GM18520 (cell line): ENCODE results near the gene CCNDBP1.
"Not testable (repeated sequence)": the region's sequence is repeated elsewhere in the genome, so short reads cannot be mapped to it uniquely, and the experiment has no call there.

ENCODE experiments used
- ATAC-seq: cut with Tn5 transposase; IDR thresholded peaks from one replicate; pipeline ENCODE4 v1.9.1; 2021; ENCODE audit not compliant: unreplicated experiment

CCNDBP1 gene, protein sequence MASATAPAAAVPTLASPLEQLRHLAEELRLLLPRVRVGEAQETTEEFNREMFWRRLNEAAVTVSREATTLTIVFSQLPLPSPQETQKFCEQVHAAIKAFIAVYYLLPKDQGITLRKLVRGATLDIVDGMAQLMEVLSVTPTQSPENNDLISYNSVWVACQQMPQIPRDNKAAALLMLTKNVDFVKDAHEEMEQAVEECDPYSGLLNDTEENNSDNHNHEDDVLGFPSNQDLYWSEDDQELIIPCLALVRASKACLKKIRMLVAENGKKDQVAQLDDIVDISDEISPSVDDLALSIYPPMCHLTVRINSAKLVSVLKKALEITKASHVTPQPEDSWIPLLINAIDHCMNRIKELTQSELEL

DNA sequence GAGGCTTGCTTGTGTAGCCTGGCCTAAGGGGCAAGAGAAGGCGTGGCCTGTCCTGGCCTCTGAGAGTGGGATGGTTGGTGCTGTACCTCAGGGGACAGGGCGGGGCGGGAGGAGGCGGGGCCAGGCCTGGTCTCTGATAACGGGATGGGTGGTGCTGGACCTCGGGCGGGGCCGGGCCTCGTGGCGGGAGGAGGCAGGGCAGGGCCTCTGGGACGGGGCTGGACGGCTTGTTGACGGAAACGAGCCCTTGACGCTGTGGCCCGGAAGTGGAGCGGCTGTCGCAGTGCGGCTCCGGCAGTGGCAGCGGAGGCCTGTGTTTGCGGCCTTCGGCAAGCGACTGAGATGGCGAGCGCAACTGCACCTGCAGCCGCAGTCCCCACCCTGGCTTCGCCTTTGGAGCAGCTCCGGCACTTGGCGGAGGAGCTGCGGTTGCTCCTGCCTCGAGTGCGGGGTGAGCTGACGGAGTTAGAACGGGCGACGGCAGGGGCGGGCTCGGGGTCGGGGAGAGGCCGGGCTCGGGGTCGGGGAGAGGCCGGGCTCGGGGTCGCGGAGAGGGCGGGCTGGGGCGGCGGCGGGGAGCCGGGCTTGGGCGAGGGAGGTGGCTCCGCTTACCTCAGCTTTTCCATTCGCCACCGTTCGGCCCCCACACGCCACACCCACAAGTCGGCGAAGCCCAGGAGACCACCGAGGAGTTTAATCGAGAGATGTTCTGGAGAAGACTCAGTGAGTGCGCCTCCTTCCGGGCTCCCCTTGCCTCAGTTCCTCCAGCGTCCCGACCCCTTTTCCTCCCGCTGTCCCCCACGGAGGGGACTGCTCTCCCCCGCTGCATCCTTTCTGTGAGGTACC is at the start of gene CCNDBP1:
TSS of gene CCNDBP1 (plus strand) at position 247 of the 846 bp plus-strand sequence. CDS start at position 343, 96 bp downstream.
- peak; percentile 86 for ATAC-seq

DNA sequence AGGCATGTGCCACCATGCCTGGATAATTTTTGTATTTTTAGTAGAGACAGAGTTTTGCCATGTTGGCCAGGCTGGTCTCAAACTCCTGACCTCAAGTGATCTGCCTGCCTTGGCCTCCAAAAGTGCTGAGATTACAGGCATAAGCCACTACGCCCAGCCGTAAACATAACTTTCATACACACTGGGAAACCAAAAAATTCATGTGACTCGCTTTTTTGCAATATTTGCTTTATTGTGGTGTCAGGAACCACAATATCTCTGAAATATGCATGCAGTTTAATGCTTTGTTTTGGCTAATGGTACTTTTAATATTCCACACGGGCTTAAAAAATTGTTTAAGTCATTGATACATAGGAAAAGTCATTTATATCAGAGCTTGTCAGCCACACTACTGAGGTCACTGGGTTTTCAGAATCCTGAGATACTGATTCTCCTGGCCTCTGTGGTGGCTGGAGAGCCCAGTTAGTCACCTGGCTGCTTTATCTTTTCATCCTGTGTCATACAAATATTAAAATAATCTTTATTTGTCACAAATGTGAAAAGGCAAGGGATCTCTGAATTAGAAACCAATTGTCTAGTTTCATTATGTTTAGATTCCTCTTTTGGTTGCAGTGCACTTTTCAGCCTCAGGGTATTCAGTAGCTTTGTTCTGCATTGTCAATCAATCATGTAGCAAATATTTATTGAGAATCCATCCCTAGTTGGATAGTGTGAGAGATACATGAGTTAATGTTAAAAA is 41.8 kb upstream of the CCNDBP1 start:
- ATAC-seq, result no peak

DNA sequence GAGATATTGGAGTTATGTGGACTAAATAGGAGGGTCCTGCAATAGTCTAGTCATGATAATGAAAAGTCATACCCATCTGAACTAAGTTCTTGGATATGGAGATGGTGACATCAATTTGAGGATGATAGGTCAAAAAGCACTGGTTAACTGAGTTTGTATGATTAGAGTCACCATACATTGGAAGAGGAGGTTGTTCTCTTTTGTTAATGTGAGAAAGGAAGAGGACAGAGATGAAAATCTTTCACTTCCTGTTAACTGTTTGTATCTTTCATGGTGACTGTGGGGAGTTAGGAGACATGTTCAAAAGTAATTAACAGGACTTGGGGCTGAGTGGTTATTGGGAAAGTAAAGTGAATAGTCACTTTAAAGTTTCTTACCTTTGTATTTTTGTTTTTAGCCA is 40.7 kb upstream of the CCNDBP1 start:
- no peak for ATAC-seq

DNA sequence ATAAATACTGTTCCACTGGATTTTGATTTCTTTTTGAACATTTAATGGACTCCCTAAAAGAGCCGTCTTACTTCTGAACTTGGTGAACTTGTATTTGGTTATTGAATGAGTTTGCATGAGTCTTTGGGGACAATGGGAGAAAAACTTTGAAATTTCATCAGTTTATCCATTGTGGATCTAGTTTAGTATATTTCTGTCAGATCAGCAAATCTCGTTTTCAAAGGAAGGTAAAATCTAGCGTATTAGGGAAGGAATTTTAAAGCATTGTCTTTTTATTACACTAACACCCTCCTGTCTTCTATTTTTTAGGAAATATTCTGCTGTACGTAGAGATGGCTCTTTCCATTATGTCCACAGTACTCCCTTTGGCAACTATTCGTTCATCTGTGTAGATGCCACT is 39.0 kb upstream of the CCNDBP1 start:
- ATAC-seq, result no peak

DNA sequence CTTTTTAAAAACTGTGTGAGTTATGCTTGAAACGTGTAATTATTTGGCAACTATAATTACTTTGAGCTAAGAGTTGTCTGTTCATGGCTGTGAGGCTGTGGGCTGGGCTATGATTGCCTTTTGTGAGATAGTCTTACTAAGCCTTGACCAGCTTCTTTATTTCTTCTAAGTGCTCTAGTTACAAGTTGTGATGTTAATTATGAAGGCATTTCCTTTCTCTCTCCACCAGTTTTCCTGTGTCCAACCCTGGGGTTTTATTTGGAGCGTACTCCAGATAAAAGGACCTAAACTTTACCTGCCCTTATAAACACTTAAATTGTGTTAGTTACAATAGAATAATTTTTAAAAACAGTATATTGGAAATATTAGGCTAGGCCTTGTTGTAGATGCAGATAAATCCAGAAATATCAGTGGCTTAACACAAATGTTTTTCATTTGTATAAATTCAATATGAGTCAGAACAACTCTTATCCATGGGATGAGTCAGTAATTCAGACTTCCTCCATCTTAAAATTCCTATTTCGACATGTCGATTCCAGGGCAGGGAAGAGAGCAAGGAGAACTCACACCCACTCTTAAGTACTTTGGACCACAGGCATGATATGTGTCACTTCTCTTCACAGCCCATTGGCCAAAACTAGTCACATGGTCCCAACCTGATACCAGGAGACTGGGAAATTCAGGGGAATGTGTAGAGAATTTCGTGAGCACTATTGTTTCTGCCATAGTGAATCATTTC is 34.8 kb upstream of the CCNDBP1 start:
- no peak for ATAC-seq

DNA sequence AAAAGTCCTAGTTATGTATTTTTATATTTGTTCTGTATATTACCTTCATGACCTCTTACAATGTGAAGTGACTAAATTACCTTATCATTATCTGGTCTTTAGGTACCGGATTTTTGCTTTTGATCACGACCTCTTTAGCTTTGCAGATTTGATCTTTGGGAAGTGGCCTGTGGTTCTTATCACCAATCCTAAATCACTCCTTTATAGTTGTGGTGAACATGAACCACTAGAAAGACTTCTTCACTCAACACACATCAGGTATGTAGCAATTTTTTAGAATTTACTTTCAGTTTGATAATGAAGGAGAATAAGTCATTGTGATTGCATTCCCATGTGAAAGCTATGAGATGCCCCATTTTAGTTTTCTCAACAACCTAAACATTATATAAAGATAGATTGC is 33.5 kb upstream of the CCNDBP1 start:
- ATAC-seq, result no peak

DNA sequence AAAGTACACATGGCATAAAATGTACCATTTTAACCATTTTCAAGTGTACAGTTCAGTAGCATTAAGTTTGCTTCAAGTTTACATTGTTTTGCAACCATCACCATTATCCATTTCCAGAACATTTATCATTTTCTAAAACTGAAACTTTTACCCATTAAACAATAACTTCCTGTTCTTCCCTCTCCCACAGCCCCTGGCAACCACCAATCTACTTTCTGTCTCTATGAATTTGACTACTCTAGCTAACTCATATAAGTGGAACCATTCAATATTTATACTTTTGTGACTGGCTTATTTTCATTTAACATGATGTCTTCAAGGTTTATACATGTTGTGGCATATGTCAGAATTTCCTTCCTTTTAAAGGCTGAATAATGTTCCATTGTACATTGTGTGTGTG is 31.9 kb upstream of the CCNDBP1 start:
- ATAC-seq, result no peak

DNA sequence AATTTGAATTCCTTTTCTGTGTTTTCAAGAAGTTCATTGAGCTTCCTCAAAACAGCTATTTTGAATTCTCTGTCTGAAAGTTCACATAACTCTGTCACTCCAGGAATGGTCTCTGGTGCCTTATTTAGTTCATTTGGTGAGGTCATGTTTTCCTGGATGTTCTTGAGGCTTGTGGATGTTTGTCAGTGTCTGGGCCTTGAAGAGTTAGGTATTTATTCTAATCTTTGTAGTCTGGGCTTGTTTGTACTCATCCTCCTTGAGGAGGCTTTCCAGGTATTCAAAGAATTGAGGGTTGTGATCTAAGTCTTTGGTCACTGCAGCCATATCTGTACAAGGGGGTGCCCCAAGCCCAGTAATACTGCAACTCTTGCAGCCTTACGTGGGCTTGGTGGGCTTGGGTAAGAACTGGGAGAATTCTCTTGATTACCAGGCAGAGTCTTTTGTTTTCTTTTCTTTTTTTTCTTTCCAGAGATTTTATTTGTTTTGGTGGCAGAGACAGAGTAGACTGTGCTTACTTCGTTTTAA is 19.3 kb upstream of the CCNDBP1 start:
- ATAC-seq, result no peak

DNA sequence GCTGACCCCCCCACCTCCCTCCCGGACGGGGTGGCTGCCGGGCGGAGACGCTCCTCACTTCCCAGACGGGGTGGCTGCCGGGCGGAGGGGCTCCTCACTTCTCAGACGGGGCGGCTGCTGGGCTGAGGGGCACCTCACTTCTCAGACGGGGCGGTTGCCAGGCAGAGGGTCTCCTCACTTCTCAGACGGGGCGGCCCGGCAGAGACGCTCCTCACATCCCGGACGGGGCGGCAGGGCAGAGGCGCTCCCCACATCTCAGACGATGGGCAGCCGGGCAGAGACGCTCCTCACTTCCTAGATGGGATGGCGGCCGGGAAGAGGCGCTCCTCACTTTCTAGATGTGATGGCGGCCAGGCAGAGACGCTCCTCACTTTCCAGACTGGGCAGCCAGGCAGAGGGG is 17.9 kb upstream of the CCNDBP1 start:
- not testable (repeated sequence) for ATAC-seq

DNA sequence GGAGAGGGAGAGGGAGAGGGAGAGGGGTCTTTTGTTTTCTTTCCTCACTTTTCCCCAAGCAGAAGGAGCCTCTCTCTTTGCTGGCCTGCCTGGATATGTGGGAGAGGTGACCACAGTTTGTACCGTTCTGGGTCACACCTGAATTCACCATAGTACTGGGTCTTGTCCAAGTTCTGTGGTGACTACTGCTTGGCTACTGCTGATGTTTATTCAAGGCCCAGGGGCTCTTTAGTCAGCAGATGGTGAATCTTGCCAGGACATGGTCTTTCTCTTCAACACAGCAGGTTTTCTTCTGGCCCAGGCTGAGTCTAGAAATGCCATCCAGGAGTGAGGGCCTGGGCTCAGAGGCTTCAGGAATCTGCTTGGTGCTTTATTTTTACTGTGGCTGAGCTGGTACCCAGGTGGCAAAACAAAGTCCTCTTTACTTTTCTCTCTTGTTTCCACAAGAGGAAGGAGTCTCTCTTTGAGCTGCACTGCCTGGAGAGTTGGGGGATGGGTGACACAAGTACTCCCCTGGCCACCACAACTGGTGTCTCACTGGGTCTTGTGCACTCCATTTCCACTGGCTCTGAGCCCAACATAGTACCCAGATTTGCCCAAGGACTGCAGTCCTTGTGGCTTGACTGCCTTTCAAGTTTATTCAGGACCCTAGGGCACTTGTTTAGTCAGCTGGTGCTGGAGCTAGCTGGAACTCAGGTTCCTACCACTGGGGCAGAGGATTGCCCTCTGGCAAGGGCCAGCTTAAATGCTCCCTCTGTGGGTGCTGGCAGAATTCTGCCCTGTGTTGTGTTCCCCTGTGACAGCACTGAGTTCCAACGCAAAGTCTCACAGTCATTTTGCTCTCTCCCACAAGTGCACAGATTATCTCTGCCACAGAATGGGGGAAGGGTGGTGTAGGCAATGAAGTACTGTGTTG is 16.8 kb upstream of the CCNDBP1 start:
- no peak for ATAC-seq

DNA sequence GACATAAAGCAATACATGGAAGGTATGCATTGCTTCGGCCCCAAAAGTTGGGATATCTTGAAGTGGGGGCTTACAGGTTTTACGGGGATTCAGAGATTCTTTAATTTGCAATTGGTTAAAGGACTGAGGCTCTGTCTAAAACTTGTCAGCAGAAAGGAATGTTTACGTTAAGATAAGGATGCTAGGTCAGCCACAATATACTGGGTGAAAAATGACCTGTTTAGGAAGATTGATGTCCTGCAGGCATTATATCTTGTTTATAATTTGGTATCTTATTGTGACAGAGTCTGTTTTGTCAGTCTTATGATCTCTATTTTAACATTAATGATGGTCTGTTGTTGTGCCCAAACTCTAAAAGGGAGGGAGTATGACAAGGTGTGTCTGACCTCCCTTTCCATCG is 15.3 kb upstream of the CCNDBP1 start:
- no peak for ATAC-seq

DNA sequence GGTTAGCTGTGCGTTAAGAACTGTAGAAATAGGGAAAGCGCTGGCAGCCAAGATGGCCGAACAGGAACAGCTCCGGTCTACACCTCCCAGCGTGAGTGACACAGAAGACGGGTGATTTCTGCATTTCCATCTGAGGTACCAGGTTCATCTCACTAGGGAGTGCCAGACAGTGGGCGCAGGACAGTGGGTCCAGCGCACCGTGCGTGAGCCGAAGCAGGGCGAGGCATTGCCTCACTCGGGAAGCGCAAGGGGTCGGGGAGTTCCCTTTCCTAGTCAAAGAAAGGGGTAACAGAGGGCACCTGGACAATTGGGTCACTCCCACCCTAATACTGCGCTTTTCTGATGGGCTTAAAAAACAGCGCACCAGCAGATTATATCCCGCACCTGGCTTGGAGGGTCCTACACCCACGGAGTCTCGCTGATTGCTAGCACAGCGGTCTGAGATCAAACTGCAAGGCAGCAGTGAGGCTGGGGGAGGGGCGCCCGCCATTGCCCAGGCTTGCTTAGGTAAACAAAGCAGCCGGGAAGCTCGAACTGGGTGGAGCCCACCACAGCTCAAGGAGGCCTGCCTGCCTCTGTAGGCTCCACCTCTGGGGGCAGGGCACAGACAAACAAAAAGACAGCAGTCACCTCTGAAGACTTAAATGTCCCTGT is 9.4 kb upstream of the CCNDBP1 start:
- ATAC-seq, result not testable (repeated sequence)

DNA sequence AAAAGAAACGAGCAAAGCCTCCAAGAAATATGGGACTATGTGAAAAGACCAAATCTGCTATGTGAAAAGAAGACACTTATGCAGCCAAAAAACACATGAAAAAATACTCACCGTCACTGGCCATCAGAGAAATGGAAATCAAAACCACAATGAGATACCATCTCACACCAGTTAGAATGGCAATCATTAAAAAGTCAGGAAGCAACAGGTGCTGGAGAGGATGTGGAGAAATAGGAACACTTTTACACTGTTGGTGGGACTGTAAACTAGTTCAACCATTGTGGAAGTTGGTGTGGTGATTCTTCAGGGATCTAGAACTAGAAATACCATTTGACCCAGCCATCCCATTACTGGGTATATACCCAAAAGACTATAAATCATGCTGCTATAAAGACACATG is 8.1 kb upstream of the CCNDBP1 start:
- not testable (repeated sequence) for ATAC-seq

DNA sequence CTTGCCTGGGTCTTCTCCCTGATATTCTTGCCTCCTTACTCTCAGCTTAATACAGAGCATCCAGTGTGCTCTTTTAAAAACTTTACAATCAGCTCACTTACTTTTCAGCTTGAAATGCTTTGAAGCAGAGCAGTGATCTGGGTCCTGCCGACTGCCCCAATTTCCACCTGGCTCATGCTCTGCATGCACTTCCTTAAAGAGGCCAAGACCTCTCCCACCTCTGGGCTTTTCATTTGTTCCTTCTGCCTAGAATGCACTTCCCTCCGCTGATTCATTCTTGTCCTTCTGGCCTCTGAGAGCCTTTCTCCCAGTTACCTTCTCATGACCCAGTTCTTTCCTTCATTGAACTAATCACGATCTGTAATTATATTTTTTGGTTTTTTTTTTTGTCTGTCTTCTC is 1.9 kb upstream of the CCNDBP1 start:
- ATAC-seq, result no peak

DNA sequence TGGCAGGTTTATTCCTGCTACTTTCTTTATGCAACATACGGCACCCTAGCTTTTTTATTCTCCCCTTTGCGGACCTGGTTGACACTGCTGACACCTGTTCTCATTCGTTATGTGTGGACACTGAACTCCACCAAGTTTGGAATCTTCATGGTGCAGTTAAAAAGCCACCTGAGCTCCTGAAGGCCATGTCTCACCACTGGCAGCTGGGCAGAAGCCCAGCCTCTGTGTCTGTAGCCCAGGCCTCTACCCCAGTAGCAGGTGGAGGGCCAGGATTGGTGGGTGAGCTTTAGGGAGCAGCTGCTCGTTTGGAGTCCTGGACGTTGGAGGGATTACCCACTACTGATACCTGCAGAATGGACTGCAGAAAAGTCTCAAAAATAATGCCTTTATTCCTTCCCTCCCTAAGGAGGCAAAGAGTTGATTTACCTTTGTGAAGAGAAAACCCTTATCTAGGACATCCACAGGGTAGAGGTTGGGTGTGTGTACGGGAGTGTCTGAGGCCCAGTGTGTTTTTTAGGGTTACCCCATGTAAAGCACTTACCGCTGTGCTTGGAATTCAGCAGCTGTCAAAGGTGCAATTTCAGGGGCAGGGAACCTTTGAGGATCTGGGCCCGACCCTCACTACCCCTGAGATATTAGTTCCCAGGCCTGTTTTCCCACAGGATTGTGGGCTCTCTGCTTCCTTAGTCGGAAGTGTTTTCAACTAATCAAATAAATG is 637 bp upstream of the CCNDBP1 start:
- no peak for ATAC-seq

DNA sequence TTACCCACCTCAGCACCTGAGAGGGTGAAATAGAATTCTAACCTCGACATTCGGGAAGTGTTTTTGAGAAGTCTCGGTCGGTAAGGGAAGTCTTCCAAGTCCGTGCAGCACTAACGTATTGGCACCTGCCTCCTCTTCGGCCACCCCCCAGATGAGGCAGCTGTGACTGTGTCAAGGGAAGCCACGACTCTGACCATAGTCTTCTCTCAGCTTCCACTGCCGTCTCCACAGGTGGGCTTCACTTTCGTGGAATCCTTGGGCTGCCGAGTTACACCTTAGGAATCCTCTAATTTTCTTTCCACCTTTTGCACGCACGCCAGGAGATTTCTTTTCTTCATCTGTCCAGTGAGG is 775 bp downstream of the CCNDBP1 start:
- no peak for ATAC-seq

DNA sequence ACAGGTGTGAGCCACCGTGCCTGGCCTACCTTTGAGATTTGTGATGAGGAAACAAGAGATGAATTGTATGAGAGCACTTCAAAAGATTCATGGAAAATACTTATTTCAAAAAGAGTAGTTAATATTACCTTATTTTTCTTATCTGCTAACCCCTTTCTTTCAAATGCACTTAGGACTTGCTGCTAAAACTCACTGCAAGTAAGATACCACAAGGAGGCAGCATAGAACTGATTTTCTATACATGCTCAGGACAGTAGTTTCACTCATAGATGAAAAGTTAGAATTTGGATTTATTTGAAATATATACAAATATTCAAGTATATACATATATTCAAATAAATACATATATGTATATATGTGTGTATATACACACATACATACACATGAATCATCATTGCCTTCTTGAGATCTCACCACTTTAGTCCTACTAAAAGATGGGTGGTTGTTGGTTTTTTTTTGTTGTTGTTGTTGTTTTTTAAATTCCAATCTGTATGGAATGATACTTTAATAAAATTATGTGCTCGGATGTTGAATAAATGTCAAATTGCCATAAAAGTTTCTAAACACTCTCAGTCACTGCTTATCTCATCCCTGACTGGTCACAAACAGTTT is 2.4 kb downstream of the CCNDBP1 start:
- ATAC-seq, result no peak

DNA sequence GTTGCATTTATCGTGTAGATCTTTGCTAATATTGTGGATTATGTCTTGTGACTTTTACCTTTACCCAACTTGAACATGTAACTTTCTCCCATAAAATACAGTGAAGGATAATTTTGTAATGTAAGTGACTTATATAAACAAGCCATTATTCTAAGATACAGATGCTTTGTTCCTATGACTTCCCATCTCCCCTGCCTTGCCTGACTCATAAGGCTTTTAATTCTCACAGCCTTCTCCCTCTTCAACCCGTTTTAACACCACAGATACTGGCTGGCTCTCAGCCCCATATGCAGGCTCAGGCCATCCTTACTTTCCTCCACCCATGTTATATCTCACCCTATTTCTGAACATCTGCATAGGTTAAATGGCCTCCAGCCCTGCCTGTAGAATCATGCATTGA is 4.1 kb downstream of the CCNDBP1 start:
- no peak for ATAC-seq
